ENCODE data around the gene NPTX2.

DNA sequence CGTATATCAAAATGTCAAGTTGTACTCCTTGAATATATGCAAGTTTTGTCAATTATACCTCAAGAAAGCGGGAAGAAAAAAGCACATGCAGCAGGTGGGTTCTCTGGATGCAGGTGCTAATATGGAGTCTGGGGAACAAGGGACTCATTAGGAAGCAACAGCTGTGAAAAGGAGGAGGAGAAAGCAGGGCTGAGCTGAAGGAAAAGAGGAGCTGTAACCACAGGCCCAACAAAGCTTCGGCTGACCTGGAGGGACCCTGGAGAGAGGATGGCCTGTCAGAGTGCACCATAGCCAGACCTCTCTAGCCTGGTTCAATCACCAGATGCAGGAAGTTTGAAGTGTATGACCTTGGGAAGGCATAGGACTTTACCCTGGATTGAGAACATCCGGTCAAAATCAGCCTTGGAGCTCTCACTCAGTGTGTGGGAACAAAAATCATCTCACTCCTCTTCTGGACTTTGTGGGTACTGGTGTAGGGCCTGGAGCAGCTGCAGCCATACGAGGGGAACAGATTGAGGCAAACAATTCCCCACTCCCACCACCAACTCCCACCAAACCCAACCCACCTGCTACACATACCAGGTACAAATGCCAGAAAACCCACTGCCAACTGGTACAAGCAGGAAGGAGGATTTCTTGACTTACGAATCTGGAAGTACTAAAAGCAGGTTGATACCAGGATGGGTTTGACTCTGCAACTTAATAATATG, 36.7 kb downstream of the NPTX2 start:
- TF ChIP-seq POLR2A (IDR thresholded peaks at IDR 0.05) (no peak), CTCF (IDR thresholded peaks at IDR 0.05) (no peak)
